ENCODE results near the gene SLC38A10. TPM values are rescaled to one million over a fixed set of nuclear protein-coding genes. Genes with fewer than 3 reads are reported as not detected.
A peak's percentile ranks its signal among the peaks of the same experiment; 100 is the strongest.

Gene SLC38A10
- total RNA-seq, 1 donor from 2014 or later: 87.3 TPM

- intact Hi-C loops (cut with DNase I): no loop called here
- H3K27me3 ChIP-seq: no peaks in the 10 kb centered on the region
- no peak for DNase-seq
- peak overlapping the region; percentile 36 for H3K27ac ChIP-seq
- no peak overlapping the region for H3K4me3 ChIP-seq
- H3K9me3 ChIP-seq: no peaks in the 10 kb centered on the region
- TF ChIP-seq, protein P1, sequence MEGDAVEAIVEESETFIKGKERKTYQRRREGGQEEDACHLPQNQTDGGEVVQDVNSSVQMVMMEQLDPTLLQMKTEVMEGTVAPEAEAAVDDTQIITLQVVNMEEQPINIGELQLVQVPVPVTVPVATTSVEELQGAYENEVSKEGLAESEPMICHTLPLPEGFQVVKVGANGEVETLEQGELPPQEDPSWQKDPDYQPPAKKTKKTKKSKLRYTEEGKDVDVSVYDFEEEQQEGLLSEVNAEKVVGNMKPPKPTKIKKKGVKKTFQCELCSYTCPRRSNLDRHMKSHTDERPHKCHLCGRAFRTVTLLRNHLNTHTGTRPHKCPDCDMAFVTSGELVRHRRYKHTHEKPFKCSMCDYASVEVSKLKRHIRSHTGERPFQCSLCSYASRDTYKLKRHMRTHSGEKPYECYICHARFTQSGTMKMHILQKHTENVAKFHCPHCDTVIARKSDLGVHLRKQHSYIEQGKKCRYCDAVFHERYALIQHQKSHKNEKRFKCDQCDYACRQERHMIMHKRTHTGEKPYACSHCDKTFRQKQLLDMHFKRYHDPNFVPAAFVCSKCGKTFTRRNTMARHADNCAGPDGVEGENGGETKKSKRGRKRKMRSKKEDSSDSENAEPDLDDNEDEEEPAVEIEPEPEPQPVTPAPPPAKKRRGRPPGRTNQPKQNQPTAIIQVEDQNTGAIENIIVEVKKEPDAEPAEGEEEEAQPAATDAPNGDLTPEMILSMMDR (IDR thresholded peaks at IDR 0.05): no peak
- H3K4me1 ChIP-seq: peaks cover 39% of the 10 kb centered on the region
- ATAC-seq: no peak
- H3K36me3 ChIP-seq: peaks cover 33% of the 10 kb centered on the region
These were observed 7.2 kb downstream of the SLC38A10 start for GRCh38 chr17:81287741-81288430.

DNA sequence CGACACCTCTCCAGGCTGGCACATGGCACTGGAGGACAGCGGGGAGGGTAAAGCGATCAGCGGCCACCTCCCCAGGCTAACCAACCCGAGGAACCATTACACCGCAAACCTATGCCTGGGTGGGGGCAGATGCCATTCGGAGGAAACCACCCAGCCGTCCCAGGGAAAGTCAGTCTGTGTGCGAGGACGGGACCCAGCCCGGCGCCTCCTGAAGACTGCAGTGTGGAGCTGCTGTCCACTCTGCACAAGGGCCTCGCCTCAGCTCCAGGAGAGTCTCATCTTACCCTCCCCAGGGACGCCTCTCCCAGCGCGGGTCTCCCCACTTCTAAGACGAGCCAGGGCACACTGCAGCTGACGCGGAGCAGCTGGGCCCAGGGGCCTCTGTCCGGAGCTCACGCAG lies 8.0 kb downstream of the SLC38A10 start:
- Histone ChIP-seq H3K27me3 (no peaks in the 10 kb centered on the region), H3K4me3 (no peak overlapping the region), H3K36me3 (peaks cover 38% of the 10 kb centered on the region), H3K9me3 (no peaks in the 10 kb centered on the region), H3K27ac (peak overlapping the region; percentile 86), H3K4me1 (peaks cover 35% of the 10 kb centered on the region)
- no peak for DNase-seq
- TF ChIP-seq, protein P1 (IDR thresholded peaks at IDR 0.05): no peak
- ATAC-seq: no peak
- intact Hi-C loops (cut with DNase I): no loop called here

DNA sequence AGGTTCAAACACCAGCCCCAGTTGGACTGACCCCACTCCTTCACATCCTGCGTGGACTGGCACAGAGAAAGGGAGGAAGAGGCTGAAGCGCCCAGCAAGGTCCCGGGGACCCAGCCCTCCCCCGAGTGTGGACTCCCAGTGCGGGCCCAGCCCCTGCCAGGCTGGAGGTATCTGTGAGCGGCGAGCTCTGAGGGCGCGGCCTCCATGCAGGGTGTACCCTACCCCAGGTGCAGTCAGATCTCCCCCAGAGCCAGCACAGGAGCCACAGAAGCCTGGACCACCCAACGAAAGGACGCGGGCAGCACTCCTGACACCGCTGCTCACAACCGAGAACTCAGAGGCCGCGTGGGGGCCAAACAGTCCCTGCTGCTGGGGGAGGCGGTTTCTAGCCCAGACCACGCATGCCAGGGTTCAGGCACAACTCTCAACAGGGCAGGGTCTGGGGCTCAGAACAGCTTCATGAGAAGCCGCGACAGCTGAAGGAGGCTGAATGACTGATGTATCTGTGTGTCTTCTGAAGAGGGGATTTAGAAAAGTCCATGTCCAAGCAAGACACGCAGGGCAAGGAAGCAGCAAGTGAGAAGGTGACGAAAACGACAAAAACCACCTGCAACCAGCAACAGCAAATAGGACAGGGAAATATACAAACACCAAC lies 8.5 kb downstream of the SLC38A10 start:
- ATAC-seq (no peak), DNase-seq (no peak)
- no peak overlapping the region for H3K4me3 ChIP-seq
- intact Hi-C loops (cut with DNase I): no loop called here
- H3K36me3 ChIP-seq: peaks cover 38% of the 10 kb centered on the region
- H3K4me1 ChIP-seq: peaks cover 35% of the 10 kb centered on the region
- no peaks in the 10 kb centered on the region for H3K9me3 ChIP-seq
- TF ChIP-seq, protein P1 (IDR thresholded peaks at IDR 0.05): no peak
- H3K27me3 ChIP-seq: no peaks in the 10 kb centered on the region
- peak overlapping the region; percentile 86 for H3K27ac ChIP-seq

DNA sequence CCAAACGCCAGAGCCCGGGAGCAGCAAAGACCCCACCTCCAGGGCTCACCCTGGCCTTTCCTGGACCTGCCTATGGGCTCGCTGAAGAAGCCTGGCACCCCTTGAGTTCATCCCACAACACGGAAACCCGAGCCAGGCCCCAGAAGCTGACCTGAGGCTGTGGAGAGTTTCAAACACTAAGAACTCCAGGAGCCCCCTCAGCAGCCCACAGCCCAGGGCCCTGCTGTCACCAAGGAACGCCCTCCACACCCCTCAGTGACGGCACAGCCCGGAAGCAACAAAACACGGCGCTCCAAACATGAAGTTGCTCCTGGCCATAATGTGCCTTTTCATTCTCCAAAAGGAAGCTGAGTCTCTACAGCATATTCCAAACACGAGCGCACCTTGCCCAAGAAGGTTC lies 9.2 kb downstream of the SLC38A10 start:
- H3K4me3 ChIP-seq: peak overlapping the region; percentile 30
- no peak for DNase-seq
- no peaks in the 10 kb centered on the region for H3K27me3 ChIP-seq
- peak overlapping the region; percentile 86 for H3K27ac ChIP-seq
- no peaks in the 10 kb centered on the region for H3K9me3 ChIP-seq
- no peak for ATAC-seq
- TF ChIP-seq, protein P1 (IDR thresholded peaks at IDR 0.05): no peak
- peaks cover 40% of the 10 kb centered on the region for H3K36me3 ChIP-seq
- H3K4me1 ChIP-seq: peaks cover 35% of the 10 kb centered on the region
- intact Hi-C loops (cut with DNase I): no loop called here

DNA sequence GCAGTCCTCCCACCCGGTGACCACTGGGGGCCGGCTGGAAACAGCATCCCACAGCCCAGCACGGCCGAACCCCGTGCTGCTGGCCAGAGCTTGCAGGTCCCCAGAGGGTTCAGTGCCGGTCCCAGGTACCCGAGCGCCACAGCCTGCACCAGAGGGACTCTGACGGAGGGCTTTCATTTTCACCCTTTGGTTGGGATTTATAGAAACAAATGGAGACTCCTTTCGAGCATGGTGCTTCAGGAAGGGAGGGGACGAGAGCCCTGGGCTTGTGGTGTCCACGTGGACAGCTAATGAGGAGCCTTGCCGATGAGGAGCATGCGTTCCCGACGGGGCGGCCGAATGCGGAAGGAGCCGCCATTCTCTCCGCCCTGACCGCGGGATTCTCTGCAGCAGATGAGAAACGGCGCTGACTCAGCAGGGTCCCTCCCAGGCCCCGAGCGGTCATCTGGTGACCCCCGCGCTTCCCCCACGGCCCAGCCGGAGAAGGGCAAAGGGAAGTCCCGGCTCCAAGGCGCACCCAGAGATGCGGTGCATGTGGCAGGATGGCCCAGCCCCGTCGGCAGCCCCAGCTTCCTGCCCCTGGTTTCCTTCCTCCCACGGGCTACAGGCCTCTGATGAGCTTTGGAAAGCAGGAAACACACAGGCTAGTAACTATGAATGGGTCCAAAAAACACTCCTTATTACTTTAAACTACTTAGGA lies 9.8 kb downstream of the SLC38A10 start:
- H3K27ac ChIP-seq: peak overlapping the region; percentile 86
- peaks cover 46% of the 10 kb centered on the region for H3K36me3 ChIP-seq
- H3K9me3 ChIP-seq: no peaks in the 10 kb centered on the region
- TF ChIP-seq, protein P1 (IDR thresholded peaks at IDR 0.05): no peak
- H3K4me1 ChIP-seq: peaks cover 35% of the 10 kb centered on the region
- peak; percentile 90 for DNase-seq
- peak; percentile 92 for ATAC-seq
- peak overlapping the region; percentile 30 for H3K4me3 ChIP-seq
- intact Hi-C loops (cut with DNase I): no loop called here
- no peaks in the 10 kb centered on the region for H3K27me3 ChIP-seq

Measured in upper lobe of right lung (tissue), 1 donor.